SJCRH30 (cell line): ENCODE results near the gene TOR1B. TPM values are rescaled to one million over a fixed set of nuclear protein-coding genes. Genes with fewer than 3 reads are reported as not detected.
A peak's percentile ranks its signal among the peaks of the same experiment; 100 is the strongest.

Experiments
- DNase-seq, 2 experiments: peaks; one replicate each; pipeline ENCODE4 v3.0.0-alpha.2; 2015 to 2020
- H3K27ac ChIP-seq: fragments of 250-450 bp; sonication (Bioruptor Pico); 2 replicates; pipeline ENCODE4 v1.5.1; 2020; ENCODE audit warnings: mild to moderate bottlenecking, moderate library complexity
- H3K27me3 ChIP-seq: fragments of 250-450 bp; sonication (Bioruptor Pico); 2 replicates; pipeline ENCODE4 v1.5.1; 2020; ENCODE audit warnings: mild to moderate bottlenecking, moderate library complexity
- H3K36me3 ChIP-seq: fragments of 250-450 bp; sonication (Bioruptor Pico); 2 replicates; pipeline ENCODE4 v1.5.1; 2020; ENCODE audit warnings: mild to moderate bottlenecking, moderate library complexity
- H3K4me1 ChIP-seq: fragments of 250-450 bp; sonication (Bioruptor Pico); 2 replicates; pipeline ENCODE4 v1.5.1; 2020; ENCODE audit warnings: mild to moderate bottlenecking, moderate library complexity
- H3K4me3 ChIP-seq: fragments of 250-450 bp; sonication (Bioruptor Pico); 2 replicates; pipeline ENCODE4 v1.5.1; 2020; ENCODE audit warnings: mild to moderate bottlenecking, moderate library complexity
- H3K9me3 ChIP-seq: fragments of 250-450 bp; sonication (Bioruptor Pico); replicated peaks from 2 replicates; pipeline ENCODE4 v1.5.1; 2020; ENCODE audit warnings: mild to moderate bottlenecking, moderate library complexity
- total RNA-seq: library from RNA; depleted of rRNA; stranded (reverse); fragments of >200 nt; shearing (Covaris generic); gene quantifications from 2 replicates; pipeline ENCODE4 v1.2.3, GENCODE V29; 2014

Gene TOR1B
- total RNA-seq, 1 experiment from 2014 or later, result 21.8 TPM

DNA sequence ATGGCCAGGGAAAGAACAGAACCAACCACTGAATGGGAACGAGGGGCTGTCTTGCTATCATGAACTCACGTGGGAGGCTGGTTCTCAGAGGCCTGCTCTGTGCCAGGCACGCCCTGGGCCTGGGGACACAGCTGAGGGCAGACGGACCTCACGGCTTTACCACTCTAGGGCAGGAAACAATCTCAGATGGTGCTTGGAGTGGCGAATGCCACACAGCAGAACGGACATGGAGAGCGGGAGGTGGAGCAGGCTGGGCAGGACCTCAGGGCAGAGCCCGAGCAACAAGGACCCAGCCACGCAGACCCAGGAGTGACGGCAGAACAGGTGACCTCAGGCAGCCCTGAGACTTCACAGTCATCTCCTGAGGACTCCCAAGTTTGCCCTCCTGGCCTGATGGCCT is 12.3 kb downstream of the TOR1B start:
- Histone ChIP-seq H3K27me3 (no peaks in the 10 kb centered on the region), H3K36me3 (peaks cover 31% of the 10 kb centered on the region), H3K27ac (no peak overlapping the region), H3K4me1 (no peaks in the 10 kb centered on the region), H3K9me3 (no peaks in the 10 kb centered on the region), H3K4me3 (no peak overlapping the region)
- DNase-seq, result no peak

DNA sequence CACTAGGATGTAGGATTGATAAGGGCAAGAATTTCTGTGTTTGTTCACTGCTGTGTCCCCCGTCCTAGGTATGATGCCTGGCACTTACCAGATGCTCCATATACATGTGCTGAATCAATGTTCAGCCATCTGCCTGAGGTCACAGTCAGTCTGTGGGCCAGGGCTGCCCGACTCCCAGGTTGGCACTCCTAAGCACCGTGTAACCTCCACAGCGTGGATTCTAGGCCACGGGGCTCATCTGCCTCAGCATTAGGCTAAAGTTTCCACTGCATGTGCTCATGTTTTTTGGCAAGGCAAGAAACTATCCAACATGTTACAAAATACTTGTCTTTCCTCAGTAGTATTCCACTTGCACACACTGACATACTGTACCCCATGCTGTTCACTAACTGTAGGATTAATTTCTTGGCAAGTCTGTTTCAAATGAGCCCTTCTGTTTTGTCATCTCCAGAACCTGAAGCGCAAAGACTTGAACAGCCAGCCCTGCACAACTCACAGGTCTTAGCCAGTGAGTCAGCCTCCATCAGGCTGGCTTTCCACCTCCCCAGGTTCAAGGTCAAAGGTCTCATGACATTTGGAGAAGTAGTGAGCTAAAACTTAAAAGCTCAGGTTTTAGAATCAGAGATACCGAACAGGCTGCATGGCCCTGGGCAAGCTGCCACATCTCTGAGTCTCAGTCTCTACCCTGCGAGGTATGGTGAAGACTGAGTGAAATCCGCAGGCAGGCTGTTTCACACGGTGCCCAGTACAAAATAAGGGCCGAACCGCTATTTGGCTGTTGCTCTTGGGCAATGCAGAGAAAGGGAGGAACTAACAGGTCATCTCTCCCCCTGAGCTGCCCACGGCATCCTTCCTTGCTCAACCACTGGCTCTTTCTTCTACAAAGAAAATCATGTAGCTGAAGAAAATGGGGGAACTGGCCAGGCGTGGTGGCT is 13.8 kb downstream of the TOR1B start:
- H3K4me3 ChIP-seq, result no peak overlapping the region
- no peak overlapping the region for H3K27ac ChIP-seq
- H3K27me3 ChIP-seq, result no peaks in the 10 kb centered on the region
- H3K4me1 ChIP-seq, result no peaks in the 10 kb centered on the region
- peaks cover 40% of the 10 kb centered on the region for H3K36me3 ChIP-seq
- no peak for DNase-seq
- no peaks in the 10 kb centered on the region for H3K9me3 ChIP-seq

DNA sequence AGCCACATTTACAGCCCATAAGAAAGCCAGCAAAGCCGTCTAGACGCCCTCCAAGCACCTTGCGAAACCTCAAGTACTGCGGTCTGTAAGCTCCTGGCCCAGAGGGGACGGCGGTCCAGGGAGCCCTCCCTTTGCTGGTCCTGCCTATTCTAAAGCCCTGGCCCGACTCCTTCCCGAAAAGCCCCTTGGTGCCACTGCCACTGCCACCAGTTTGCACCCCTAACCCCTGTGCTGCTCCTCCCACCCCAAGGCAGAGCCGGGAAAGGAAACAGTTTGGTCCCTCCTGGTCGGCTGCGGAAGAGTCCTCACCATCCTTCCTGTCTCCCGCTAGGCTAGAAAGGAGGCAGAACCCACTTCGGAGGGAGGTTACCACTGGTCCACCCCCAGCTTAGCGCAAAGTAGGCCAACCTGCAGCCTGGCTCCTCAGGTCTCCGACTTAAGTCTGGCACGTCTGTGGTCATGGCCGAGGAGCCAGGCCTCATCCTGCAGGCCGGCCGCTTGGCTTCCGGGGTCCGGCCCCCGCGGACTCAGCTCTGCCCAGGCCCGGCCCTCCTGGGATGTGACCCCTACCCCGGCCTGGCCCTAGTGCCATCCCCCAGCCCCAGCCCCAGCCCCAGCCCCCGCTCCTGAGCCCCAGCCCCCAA is 20.0 kb downstream of the TOR1B start:
- no peak for DNase-seq
- H3K4me3 ChIP-seq, result peak overlapping the region; percentile 43
- no peak overlapping the region for H3K27ac ChIP-seq
- H3K36me3 ChIP-seq, result peaks cover 39% of the 10 kb centered on the region
- no peaks in the 10 kb centered on the region for H3K4me1 ChIP-seq
- no peaks in the 10 kb centered on the region for H3K27me3 ChIP-seq
- no peaks in the 10 kb centered on the region for H3K9me3 ChIP-seq

DNA sequence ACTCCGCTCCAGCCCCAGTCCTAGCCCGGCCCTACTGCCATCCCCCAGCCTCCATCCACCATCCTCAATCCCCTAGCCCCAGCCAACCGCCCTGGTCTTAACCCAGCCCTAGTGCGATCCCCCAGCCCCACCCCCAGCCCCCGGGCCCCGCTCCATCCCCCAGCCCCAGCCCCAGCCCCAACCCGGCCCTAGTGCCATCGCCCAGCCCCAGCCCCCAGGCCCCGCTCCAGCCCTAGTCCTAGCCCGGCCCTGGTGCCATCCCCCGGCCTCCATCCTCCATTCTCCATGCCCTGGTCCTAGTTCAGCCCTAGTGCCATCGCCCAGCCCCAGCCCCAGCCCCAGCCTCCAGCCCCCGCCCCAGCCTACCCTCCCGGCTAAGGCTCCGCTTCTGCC is 20.6 kb downstream of the TOR1B start:
- Histone ChIP-seq H3K27me3 (no peaks in the 10 kb centered on the region), H3K9me3 (no peaks in the 10 kb centered on the region), H3K4me3 (peak overlapping the region; percentile 96), H3K36me3 (peaks cover 36% of the 10 kb centered on the region), H3K4me1 (no peaks in the 10 kb centered on the region), H3K27ac (peak overlapping the region; percentile 71)
- no peak for DNase-seq

DNA sequence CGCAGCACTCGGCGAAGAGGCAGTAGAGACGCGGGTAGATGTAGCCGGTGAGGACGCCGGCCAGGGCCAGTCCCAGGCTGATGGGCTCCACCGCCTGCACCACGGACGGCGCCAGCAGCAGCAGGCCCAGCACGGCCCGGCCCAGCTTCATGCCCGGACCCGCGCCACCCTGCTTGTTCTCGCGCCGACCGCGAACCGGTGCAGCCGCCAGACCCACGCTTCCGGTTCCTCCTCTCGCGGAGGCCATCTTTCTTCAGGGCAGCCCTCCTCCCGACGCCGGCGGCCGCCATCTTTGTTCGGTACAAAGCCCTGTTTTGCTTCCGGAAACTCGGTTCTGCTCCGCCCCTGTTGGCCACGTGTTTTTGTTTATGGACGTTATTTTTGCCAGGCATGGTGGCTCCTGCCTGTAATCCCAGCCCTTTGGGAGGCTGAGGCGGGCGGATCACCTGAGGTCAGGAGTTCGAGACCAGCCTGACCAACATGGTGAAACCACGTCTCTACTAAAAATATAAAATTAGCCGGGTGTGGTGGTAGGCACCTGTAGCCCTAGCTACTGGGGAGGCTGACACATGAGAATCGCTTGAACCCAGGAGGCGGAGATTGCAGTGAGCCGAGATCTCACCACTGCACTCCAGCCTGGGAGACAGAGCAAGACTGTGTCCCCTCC is 21.1 kb downstream of the TOR1B start, which contains the start of gene TOR1A:
TOR1A (minus strand) TSS at position 202 of the 667 bp plus-strand sequence; CDS start at position 151, 51 bp downstream.
- peaks cover 40% of the 10 kb centered on the region for H3K36me3 ChIP-seq
- H3K4me1 ChIP-seq, result no peaks in the 10 kb centered on the region
- H3K27me3 ChIP-seq, result no peaks in the 10 kb centered on the region
- no peaks in the 10 kb centered on the region for H3K9me3 ChIP-seq
- peak within 1 kb of the TSS; percentile 71 for H3K27ac ChIP-seq
- H3K4me3 ChIP-seq, result peak within 1 kb of the TSS; percentile 96
- DNase-seq, result peak; percentile 97 to 98

DNA sequence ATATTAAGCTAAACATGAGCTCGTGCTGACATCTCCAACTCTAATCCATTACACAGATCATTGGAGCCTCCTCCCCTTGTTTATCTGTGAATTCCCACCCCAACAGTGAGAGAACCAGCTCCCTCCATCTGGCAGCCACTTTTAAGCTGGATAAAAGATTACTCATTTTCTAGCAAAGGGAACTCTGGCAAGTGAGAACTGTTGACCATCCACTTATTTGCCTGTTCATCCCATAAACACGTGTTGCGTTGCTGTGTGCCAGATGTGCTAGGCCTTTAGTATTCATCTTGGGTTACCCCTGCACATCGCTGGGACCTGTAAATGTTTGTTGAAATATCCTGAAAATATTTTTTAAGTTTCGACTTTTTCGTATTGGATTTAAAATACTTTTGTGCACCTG is 23.4 kb downstream of the TOR1B start:
- H3K27ac ChIP-seq, result no peak overlapping the region
- peaks cover 34% of the 10 kb centered on the region for H3K36me3 ChIP-seq

DNA sequence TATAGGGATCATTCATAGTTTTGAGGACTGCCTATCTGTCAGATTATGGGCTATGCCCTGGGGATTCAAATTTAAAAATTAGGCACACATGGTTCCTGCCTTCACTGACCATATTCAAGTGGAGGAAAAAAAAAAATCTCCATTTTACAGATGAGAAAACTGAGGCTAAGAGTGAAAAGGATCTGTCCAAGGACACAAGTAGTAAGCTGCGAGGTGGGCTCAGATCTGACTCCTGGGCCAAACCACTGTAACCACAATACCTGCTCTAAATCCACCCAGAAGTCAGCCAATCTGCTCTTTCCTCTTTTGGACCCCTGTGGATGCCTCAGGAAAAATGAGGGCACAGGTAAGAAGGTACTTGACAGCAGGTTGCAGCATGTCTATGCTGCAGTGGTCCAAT is 23.8 kb downstream of the TOR1B start:
- Histone ChIP-seq H3K4me1 (no peaks in the 10 kb centered on the region), H3K36me3 (peaks cover 34% of the 10 kb centered on the region), H3K27me3 (no peaks in the 10 kb centered on the region), H3K27ac (no peak overlapping the region), H3K4me3 (no peak overlapping the region), H3K9me3 (no peaks in the 10 kb centered on the region)
- no peak for DNase-seq

More for the DNA sequence above, 23.4 kb downstream of the TOR1B start:
- no peaks in the 10 kb centered on the region for H3K4me1 ChIP-seq
- no peak for DNase-seq
- H3K4me3 ChIP-seq, result no peak overlapping the region
- no peaks in the 10 kb centered on the region for H3K9me3 ChIP-seq
- H3K27me3 ChIP-seq, result no peaks in the 10 kb centered on the region

DNA sequence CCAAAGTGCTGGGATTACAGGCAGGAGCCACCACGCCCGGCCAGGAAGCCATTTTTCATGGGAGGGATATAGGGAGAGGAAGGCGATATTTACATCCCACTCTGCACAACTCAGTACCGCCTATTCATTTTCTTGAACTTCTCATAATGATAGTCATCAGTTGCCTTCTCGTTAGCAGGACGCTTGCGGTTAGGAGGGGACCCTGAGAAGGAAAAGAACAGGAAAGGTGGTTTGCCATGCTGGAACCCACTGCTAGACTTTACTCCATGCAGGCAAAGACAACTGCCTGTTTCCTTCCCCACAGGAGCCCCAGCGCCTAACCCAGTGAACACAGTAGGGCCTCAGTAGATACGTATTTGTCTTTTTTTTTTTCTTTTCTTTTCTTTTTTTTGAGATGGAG is 25.1 kb downstream of the TOR1B start:
- Histone ChIP-seq H3K36me3 (peaks cover 37% of the 10 kb centered on the region), H3K4me3 (no peak overlapping the region), H3K27ac (no peak overlapping the region), H3K4me1 (no peaks in the 10 kb centered on the region), H3K9me3 (no peaks in the 10 kb centered on the region), H3K27me3 (no peaks in the 10 kb centered on the region)
- DNase-seq, result no peak

DNA sequence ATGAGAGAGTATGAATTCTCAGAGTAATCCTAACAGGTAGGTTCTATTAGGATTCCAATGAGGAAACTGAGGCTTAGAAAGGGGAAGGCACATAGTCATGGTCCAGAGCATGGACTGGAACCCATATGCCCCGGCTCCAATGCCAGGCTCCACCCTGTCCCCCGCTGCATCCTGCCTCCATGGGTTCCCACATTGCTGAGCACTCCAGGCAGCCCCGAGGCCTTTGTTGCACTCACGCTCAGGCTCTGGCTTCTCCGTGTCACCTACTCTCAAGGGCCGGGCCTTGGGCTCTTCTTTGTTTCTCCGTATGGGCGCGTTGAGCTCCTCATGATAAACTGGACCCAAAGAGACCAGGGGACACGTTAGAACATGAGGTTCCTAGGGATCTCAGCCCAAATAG is 26.0 kb downstream of the TOR1B start:
- no peak for DNase-seq
- Histone ChIP-seq H3K9me3 (no peaks in the 10 kb centered on the region), H3K27me3 (no peaks in the 10 kb centered on the region), H3K4me3 (no peak overlapping the region), H3K4me1 (no peaks in the 10 kb centered on the region), H3K36me3 (peaks cover 37% of the 10 kb centered on the region), H3K27ac (no peak overlapping the region)

DNA sequence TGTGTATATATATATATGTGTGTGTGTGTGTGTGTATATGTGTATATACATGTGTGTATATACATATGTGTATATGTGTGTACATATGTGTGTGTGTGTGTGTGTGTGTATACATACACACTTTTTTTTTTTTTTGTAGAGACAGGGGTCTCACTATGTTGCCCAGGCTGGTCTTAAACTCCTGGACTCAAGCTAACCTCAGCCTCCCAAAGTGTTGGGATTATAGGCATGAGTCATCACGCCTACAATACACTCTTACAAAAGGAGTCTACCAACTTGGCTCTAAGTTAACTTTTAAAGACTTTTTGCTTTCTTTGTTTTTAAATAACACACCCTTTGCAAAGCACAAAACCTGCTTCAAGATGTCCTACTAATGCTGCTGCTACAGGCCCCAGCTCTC is 30.0 kb downstream of the TOR1B start:
- H3K9me3 ChIP-seq, result no peaks in the 10 kb centered on the region
- no peaks in the 10 kb centered on the region for H3K27me3 ChIP-seq
- peaks cover 6% of the 10 kb centered on the region; the same call in 1 of the 2 replicates for H3K4me1 ChIP-seq
- H3K27ac ChIP-seq, result no peak overlapping the region
- no peak overlapping the region for H3K4me3 ChIP-seq
- no peak for DNase-seq
- peaks cover 33% of the 10 kb centered on the region for H3K36me3 ChIP-seq

DNA sequence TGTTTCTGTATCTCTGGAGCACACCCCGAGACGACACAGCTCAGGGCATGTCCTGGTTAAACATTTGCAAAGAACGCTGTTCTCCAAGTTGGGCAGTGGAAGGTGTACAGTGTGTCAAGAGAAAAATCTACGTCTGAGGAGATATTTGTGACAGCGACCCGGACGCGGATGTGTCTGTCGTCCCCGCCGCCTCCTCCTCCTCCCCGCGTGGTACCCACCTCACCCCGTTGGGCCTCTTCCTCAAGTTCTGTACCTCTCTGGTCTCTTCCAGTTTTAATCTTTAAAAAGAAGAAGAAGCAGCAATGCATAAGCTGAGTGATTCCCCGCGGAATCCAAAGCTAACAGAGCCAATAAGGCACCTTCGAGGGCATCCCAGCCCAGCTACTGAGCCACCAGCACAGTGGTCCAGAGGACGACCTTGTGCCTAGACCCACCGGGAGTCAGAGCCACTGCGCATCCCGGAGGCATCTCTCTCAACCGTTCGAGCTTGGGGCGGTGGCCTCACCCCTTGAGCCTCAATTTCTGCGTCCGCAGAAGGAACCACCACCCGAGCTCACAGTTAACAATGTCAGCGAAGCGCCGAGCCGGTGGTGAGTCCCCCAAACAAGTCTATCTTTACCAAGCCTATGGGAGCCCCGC is 31.6 kb downstream of the TOR1B start:
- DNase-seq, result no peak
- Histone ChIP-seq H3K4me1 (peaks cover 6% of the 10 kb centered on the region; the same call in 1 of the 2 replicates), H3K4me3 (peak overlapping the region; percentile 88), H3K27me3 (no peaks in the 10 kb centered on the region), H3K27ac (no peak overlapping the region; the same call in 1 of the 2 replicates), H3K36me3 (peaks cover 22% of the 10 kb centered on the region), H3K9me3 (no peaks in the 10 kb centered on the region)

DNA sequence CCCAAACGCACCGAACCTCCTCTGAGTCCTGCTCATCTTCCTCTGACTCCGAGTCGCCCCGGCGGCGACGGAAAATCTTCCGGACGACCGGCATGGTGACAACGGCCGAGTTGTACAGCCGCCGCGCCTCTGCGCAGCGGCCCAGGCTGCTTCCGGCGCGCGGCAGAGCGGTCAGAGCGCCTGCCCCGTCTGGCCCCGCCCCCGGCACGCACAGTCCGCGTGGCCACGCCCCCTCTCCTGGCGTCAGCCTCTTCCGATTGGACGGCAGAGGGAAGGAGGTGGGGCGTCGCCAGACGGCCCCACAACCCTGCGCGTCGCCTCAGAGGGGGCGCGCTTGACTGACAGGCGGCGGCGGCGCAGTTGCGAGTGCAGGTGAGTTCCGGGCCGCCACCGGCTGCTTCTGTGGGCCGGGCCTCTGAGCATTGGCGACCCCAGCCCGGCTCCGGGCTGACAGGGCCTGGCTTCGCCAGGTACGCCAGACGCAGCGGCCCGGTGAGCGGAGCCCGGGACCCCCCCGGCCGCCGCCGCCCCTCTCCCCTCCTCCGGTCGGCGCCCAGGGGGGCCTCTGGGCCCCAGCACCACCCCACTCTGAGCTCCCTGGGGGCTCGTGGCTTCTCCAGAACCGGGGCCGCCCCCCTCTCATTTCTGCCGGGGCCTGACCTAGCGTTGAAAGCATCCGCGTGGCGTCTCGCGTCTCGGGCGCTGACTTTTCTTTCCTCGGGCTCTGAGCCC is 32.3 kb downstream of the TOR1B start, which contains the start of the genes C9orf78 and USP20:
C9orf78 (minus strand) TSS at position 148 of the 732 bp plus-strand sequence; CDS start at position 94, 54 bp downstream.
USP20 (plus strand) TSS at position 331 of the 732 bp plus-strand sequence. CDS start 17,098 bp downstream, outside the sequence.
- H3K27ac ChIP-seq, result peak within 1 kb of the TSS; percentile 30
- no peaks in the 10 kb centered on the region for H3K27me3 ChIP-seq
- H3K4me1 ChIP-seq, result peaks cover 6% of the 10 kb centered on the region; the same call in 1 of the 2 replicates
- no peaks in the 10 kb centered on the region for H3K9me3 ChIP-seq
- H3K36me3 ChIP-seq, result peaks cover 19% of the 10 kb centered on the region
- DNase-seq, result peak; percentile 97 to 98
- peak within 1 kb of the TSS; percentile 88 for H3K4me3 ChIP-seq

DNA sequence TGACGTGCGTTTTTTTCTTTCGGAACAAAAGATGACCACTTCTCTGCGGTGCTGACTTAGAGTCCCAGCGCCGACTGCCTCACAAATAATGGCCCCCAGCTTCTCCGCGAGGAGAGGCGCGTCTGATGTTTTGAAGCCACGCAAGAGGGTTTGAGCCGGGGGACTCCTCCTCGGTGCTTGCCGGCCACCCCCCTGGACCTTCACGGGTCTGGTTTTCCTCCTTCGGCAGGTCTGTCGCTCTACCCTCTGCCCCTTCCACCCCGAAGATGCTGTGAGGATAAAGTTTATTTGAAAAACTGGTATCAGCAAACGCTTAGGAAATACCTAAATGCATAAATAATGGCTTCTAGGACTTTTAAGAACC is 32.9 kb downstream of the TOR1B start:
- H3K27ac ChIP-seq, result peak overlapping the region; percentile 30
- peak; percentile 45 to 60 for DNase-seq
- H3K27me3 ChIP-seq, result no peaks in the 10 kb centered on the region
- H3K4me3 ChIP-seq, result peak overlapping the region; percentile 88
- peaks cover 6% of the 10 kb centered on the region; the same call in 1 of the 2 replicates for H3K4me1 ChIP-seq
- no peaks in the 10 kb centered on the region for H3K9me3 ChIP-seq
- peaks cover 19% of the 10 kb centered on the region for H3K36me3 ChIP-seq
